Large intestine (tissue), 3 donors: Measurements from ENCODE around the gene PPCDC. TPM values are rescaled to one million over a fixed set of nuclear protein-coding genes. Genes with fewer than 3 reads are reported as not detected.

Experiments
- DNase-seq, 2 donors: peaks; one replicate each; pipeline versions ENCODE4 v3.0.0 to v3.0.0-alpha.2; 2013
- H3K27ac ChIP-seq: one replicate; pipeline ENCODE4 v1.5.1; 2013; ENCODE audit warnings: low read length
- H3K27me3 ChIP-seq: 2 replicates; pipeline ENCODE4 v1.6.1; 2013; ENCODE audit warnings: low read length; ENCODE audit not compliant: control insufficient read depth, insufficient read depth
- H3K36me3 ChIP-seq: 2 replicates; pipeline ENCODE4 v1.6.1; 2013; ENCODE audit warnings: low read length; ENCODE audit not compliant: control insufficient read depth, insufficient read depth
- H3K4me1 ChIP-seq: one replicate; pipeline ENCODE4 v1.6.1; 2013; ENCODE audit warnings: low read length; ENCODE audit not compliant: control insufficient read depth, insufficient read depth
- H3K4me3 ChIP-seq: one replicate; pipeline ENCODE4 v1.5.1; 2013; ENCODE audit warnings: low read length
- H3K9me3 ChIP-seq: one replicate; pipeline ENCODE4 v1.6.1; 2013; ENCODE audit warnings: mild to moderate bottlenecking, low read depth, low read length, moderate library complexity; ENCODE audit not compliant: control insufficient read depth
- WGBS: methylation state at CpG from one replicate; pipeline ENCODE4 v1.1.5; 2013; ENCODE audit warnings: low lambda C conversion rate; ENCODE audit not compliant: insufficient coverage; 5-methylcytosine and 5-hydroxymethylcytosine counted together
- polyA plus RNA-seq: library from polyadenylated mRNA; unstranded; fragments of 120-200 nt; gene quantifications from one replicate; pipeline ENCODE4 v1.2.1, GENCODE V29; 2013

The PPCDC gene
- polyA plus RNA-seq, 1 donor: 10.5 TPM

DNA sequence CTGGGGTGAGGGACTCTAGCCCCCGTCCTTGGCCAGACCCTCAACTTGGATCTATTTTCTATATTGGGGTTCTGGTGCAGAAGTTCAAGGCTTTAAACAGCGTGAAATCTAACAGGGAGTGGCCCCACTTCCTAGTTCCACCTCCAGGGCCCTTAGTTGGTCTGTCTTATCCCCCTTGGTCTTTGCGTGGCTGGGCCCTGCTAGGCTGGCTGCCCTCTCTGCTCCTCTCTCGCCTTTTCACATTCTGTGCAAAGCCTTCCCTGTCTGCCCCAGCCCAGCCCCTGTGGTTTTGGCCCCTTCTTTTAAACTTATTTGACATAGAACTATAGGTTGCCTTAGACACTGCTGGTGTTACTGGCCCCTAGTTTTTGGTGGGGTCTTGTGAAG is 5.6 kb downstream of the PPCDC start:
- Histone ChIP-seq H3K36me3 (peaks cover 10% of the 10 kb centered on the region), H3K27me3 (no peaks in the 10 kb centered on the region), H3K4me3 (no peak overlapping the region), H3K4me1 (peaks cover 22% of the 10 kb centered on the region), H3K9me3 (no peaks in the 10 kb centered on the region), H3K27ac (no peak overlapping the region)
- no peak for DNase-seq
- WGBS: 63% methylated on average over 2 of the region's 4 CpGs

DNA sequence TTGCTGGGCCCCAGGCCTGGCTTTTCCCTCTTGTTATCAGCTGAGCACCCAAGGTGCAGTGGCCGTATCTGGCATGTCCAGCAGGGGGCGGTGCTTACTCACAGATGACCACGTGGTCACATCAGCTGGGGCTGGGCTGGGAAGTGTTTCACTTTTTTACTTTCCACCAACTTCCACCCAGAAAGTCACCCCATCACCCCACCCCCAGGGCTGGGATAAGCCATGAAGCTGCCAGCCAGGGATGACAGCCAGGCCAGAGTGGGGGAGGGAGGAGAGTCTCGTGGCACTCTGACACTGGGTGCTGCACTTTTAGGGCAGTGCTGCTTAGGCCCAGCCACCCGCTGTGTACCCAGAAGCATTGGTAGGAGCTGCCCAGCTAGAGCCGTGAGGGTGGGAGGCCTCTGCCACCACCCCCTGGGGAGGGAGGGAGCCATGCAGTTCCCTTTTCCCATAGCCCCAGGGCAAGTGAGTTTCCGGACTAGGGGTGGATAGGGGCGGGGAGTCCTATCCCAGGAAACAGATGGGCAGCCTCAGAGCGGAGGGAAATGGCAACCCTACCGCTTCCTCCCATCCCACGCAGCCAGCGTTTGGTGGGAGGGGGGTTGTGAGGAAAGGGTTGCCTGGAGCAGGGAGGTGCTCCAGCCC is 6.1 kb downstream of the PPCDC start:
- Histone ChIP-seq H3K27ac (no peak overlapping the region), H3K9me3 (no peaks in the 10 kb centered on the region), H3K36me3 (peaks cover 10% of the 10 kb centered on the region), H3K4me3 (no peak overlapping the region), H3K4me1 (peaks cover 27% of the 10 kb centered on the region), H3K27me3 (no peaks in the 10 kb centered on the region)
- WGBS: no CpG with 5 or more reads among the region's 12 CpGs
- DNase-seq: peak; percentile 73 to 83

- no peak for DNase-seq
- H3K27ac ChIP-seq: no peak overlapping the region
Observed at GRCh38 chr15:75030023-75030413, 6.6 kb downstream of the PPCDC start.

DNA sequence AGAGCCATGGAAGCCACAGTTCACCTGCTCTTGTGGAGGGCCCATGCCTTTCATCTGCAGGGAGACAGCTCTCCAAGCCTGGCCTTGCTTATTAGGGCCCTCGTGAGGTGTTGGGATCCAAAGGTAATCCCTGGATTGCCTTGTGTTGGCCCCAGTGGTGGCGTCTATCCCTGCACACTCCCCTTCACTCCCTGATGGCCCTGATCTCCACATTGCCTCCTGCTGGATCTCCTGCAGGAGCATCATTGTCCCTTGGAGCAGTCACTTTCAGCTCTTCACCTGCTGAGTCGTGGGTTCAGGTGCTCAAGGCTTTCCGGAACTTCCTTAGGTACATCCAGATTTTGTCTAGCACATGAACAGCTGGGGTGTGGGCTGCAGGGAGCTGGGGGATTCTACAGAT is 7.0 kb downstream of the PPCDC start:
- no CpG with 5 or more reads among the region's 4 CpGs for WGBS
- no peak overlapping the region for H3K27ac ChIP-seq
- peaks cover 31% of the 10 kb centered on the region for H3K4me1 ChIP-seq
- peak in 1 of 2 donors; percentile 35 for DNase-seq
- peaks cover 10% of the 10 kb centered on the region for H3K36me3 ChIP-seq
- H3K27me3 ChIP-seq: no peaks in the 10 kb centered on the region
- no peaks in the 10 kb centered on the region for H3K9me3 ChIP-seq
- H3K4me3 ChIP-seq: no peak overlapping the region

More at GRCh38 chr15:75030023-75030413, 6.6 kb downstream of the PPCDC start:
- peaks cover 32% of the 10 kb centered on the region for H3K4me1 ChIP-seq
- peaks cover 10% of the 10 kb centered on the region for H3K36me3 ChIP-seq
- WGBS: no CpG with 5 or more reads among the region's 2 CpGs
- H3K9me3 ChIP-seq: no peaks in the 10 kb centered on the region
- H3K4me3 ChIP-seq: no peak overlapping the region
- H3K27me3 ChIP-seq: no peaks in the 10 kb centered on the region

DNA sequence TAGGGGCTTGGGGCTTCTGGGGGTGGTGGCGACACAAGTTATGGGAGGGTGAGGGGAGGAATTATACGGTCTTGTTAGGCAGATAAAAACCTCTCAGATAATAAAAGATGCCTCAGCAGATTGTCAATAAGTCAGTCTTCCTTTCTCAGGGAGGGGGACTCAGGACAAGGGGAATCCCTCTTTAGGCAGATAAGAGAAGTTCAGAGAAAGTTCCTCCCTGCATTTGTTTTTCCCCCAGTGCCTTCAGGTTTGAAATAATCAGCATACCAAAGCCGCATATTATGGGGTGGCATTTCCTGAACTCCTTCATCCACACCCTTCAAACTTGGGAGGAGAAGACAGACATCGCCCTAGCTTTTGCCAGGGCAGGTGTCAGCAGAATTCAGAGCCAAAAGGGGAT is 8.5 kb downstream of the PPCDC start:
- 20% methylated on average over 2 of the region's 4 CpGs for whole genome bisulfite sequencing
- no peak overlapping the region for H3K27ac ChIP-seq
- peaks cover 41% of the 10 kb centered on the region for H3K4me1 ChIP-seq
- no peak for DNase-seq
- H3K36me3 ChIP-seq: peaks cover 4% of the 10 kb centered on the region
- H3K4me3 ChIP-seq: no peak overlapping the region
- no peaks in the 10 kb centered on the region for H3K9me3 ChIP-seq
- H3K27me3 ChIP-seq: no peaks in the 10 kb centered on the region

GRCh38 chr15:75032395-75032794 is 9.0 kb downstream of the PPCDC start:
- no peak overlapping the region for H3K27ac ChIP-seq
- no peaks in the 10 kb centered on the region for H3K9me3 ChIP-seq
- peaks cover 4% of the 10 kb centered on the region for H3K36me3 ChIP-seq
- no peaks in the 10 kb centered on the region for H3K27me3 ChIP-seq
- no peak for DNase-seq
- WGBS: no CpG with 5 or more reads among the region's 2 CpGs
- peaks cover 42% of the 10 kb centered on the region for H3K4me1 ChIP-seq
- H3K4me3 ChIP-seq: no peak overlapping the region

DNA sequence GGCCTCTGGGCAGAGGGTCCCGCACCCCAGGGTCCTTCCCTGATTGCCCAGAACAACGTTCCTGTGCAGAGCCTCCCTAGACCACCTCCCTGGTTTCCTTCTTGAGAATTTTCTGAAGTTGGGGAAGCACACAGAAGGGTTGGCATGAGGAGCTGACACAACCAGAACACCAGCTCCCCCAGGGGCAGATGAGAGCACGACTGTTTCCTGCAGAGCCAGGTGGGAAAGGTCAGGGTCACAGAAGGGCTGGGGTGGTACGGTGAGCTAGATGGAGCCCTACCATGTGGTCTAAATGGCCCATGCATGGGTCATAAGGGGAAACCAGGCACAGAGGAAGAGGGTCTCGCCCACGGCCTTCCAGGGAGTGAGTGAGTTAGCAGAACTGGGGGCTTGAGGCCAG is 10.4 kb downstream of the PPCDC start:
- Histone ChIP-seq H3K27ac (no peak overlapping the region), H3K4me3 (no peak overlapping the region), H3K36me3 (peaks cover 4% of the 10 kb centered on the region), H3K27me3 (no peaks in the 10 kb centered on the region), H3K9me3 (no peaks in the 10 kb centered on the region), H3K4me1 (peaks cover 42% of the 10 kb centered on the region)
- DNase-seq: no peak
- WGBS: no CpG with 5 or more reads among the region's 6 CpGs

DNA sequence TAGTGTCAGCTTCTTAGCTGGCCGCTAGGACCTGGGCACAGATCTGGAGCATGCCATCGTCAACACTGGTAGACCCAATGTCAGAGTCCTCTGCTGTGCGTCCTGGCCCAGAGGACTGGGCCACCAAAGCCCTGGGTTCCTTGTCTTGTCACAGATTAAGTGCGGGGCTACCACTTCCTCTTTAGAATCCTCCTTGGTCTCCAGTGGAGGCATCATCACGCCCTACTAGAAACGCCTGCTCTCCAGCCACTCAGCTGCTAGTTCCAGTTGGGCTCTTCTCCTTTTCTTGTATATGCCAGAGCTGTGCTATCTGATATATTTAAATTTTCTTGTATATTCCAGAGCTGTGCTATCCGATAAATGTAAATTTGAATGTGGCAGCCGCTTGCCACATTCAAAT is 11.2 kb downstream of the PPCDC start:
- Histone ChIP-seq H3K36me3 (peaks cover 4% of the 10 kb centered on the region), H3K4me1 (peaks cover 39% of the 10 kb centered on the region), H3K4me3 (no peak overlapping the region), H3K27me3 (no peaks in the 10 kb centered on the region), H3K9me3 (no peaks in the 10 kb centered on the region), H3K27ac (no peak overlapping the region)
- 100% methylated on average over 2 of the region's 8 CpGs for WGBS
- DNase-seq: no peak

DNA sequence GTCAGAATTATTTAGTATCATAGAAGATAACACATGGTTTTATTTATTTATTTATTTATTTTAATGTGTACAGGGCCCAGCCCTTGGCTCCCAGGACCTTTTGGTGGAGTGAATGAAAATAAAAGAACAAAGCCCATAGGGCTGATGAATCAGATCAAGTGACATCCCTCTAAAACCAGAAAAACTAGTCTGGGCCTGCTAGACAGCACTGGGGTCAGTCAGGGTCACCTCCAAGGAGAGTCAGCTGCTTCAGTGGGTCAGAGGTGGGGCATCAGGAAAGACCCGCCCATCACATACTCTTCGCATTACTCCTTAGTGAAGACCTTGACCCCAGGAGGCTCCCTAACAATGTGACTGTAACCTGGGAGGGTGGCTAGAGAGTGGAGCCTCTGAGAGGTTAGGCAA is 12.8 kb downstream of the PPCDC start:
- Histone ChIP-seq H3K4me1 (peaks cover 32% of the 10 kb centered on the region), H3K9me3 (no peaks in the 10 kb centered on the region), H3K4me3 (no peak overlapping the region), H3K27me3 (no peaks in the 10 kb centered on the region), H3K36me3 (no peaks in the 10 kb centered on the region), H3K27ac (peak overlapping the region; percentile 64)
- DNase-seq: peak; percentile 92 to 95
- WGBS: no CpG with 5 or more reads among the region's 2 CpGs

GRCh38 chr15:75037685-75038084 is 14.3 kb downstream of the PPCDC start:
- Histone ChIP-seq H3K27me3 (no peaks in the 10 kb centered on the region), H3K4me3 (no peak overlapping the region), H3K4me1 (peaks cover 38% of the 10 kb centered on the region), H3K36me3 (no peaks in the 10 kb centered on the region), H3K27ac (no peak overlapping the region), H3K9me3 (no peaks in the 10 kb centered on the region)
- WGBS: 100% methylated on average over 1 of the region's 6 CpGs
- no peak for DNase-seq

DNA sequence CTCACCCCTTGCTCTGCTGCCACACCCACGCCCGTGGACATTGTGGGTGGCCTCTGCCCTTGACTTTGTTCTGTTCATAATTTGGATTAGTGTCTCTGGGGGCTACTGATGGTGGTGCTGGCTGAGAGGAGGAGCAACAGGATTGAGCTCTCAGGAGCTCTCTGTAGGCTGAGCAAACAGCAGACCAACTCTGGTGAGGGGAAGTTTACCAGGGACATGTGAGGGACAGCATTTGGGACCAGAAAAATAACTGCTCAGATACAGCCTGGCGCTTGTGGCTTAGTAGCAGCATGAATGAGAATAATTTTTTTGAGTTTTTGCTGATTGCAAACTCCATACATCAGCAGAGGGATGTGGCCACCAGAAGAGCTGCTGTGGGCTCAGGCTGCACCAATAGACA is 14.8 kb downstream of the PPCDC start:
- no peaks in the 10 kb centered on the region for H3K36me3 ChIP-seq
- DNase-seq: no peak
- no peaks in the 10 kb centered on the region for H3K27me3 ChIP-seq
- no peak overlapping the region for H3K27ac ChIP-seq
- peaks cover 44% of the 10 kb centered on the region for H3K4me1 ChIP-seq
- H3K4me3 ChIP-seq: no peak overlapping the region
- no CpG with 5 or more reads among the region's 3 CpGs for WGBS
- no peaks in the 10 kb centered on the region for H3K9me3 ChIP-seq
